ENCODE data around the gene NUDC. TPM values are rescaled to one million over a fixed set of nuclear protein-coding genes. Genes with fewer than 3 reads are reported as not detected.
A peak's percentile ranks its signal among the peaks of the same experiment; 100 is the strongest.

Gene NUDC
- total and polyA plus RNA-seq, 8 donors: 56.2 to 94.6 (median 70.8) TPM

DNA sequence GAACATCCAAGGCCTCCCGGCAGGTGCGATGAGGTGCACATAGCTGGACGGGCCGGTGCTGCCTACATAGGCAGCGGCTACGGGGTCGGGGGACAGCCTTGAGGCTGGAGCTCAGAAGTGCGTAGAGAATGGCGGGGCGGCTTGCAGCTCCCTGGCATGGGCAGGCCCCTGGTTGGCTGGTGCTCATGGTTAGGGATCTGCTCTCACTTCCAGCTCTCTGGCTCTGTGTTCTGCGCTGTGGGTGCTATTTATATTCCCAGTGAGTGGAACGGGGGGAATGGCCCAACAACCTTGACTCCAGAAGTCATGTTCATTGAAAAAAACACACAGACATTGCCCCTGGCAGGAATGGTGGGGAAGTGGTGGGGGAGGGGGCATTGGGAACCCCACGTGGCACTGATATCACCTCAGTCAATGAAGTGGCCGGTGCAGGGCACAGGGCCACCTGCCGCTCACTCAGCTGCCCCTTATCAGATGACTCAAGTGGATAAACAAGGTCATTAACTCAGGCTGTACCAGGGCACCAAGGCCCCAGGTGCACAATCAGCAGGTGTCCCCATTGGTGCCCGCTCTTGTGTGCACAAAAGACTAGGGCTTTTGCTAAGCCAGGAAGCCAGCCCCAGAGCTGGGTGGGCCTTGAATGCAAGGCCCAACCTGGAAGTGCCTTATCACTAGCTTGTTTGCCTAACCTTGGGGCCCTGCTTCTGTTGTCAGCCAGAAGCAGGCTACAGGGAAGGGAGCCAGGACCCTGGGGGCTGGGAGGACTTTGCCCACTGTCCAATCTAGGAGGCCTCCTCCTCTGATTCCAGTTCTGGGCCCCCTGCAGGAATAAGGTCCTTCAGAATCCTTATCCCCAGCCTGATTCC is 7.6 kb upstream of the NUDC start, which contains the start of gene NR0B2:
NR0B2 (minus strand) TSS at position 222 of the 866 bp plus-strand sequence; CDS start at position 187, 35 bp downstream.
- Histone ChIP-seq H3K27me3 (no peaks in the 10 kb centered on the region), H3K4me1 (no peaks in the 10 kb centered on the region), H3K9me3 (no peaks in the 10 kb centered on the region), H3K27ac (peak within 1 kb of the TSS; percentile 55 to 72), H3K4me3 (peak within 1 kb of the TSS; percentile 5 to 18), H3K36me3 (no peaks in the 10 kb centered on the region)
- TF ChIP-seq, protein P1, sequence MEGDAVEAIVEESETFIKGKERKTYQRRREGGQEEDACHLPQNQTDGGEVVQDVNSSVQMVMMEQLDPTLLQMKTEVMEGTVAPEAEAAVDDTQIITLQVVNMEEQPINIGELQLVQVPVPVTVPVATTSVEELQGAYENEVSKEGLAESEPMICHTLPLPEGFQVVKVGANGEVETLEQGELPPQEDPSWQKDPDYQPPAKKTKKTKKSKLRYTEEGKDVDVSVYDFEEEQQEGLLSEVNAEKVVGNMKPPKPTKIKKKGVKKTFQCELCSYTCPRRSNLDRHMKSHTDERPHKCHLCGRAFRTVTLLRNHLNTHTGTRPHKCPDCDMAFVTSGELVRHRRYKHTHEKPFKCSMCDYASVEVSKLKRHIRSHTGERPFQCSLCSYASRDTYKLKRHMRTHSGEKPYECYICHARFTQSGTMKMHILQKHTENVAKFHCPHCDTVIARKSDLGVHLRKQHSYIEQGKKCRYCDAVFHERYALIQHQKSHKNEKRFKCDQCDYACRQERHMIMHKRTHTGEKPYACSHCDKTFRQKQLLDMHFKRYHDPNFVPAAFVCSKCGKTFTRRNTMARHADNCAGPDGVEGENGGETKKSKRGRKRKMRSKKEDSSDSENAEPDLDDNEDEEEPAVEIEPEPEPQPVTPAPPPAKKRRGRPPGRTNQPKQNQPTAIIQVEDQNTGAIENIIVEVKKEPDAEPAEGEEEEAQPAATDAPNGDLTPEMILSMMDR (IDR thresholded peaks at IDR 0.05): no peak
- intact Hi-C loops (cut with DNase I): no loop called here
- ATAC-seq (peak; percentile 79), DNase-seq (peak; percentile 31 to 85 (median 83))

DNA sequence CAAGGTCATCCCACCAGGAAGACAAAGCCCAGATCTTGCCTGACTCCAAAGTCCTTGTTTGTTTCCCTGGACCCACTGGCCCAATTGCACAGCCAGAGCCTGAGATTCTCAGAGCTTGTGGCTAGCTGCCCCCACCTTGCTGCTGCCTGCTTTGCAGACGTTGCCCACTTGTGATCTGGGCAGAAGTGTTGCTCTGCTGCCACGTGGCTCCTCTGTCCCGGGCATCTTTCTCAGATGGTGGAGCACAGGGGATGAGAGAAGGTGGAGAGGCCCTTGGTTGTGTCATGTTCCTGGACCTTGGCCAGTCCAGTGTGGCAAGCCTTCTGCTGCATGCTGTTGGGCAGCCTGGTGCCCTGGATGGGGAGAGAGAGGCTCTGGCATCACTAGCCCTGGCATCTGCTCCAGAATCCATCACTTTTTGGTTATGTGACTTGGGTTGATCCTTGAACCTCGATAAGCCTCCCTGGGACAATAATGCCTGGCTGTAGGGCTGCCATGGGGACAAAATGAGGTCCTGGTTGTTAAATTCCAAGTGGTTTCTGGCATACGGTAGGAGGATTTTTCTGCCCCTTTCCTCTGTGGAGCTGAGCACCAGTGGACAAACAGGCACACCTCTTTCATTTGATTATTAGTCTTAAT is 6.2 kb upstream of the NUDC start:
- no peak overlapping the region for H3K27ac ChIP-seq
- TF ChIP-seq, protein P1 (IDR thresholded peaks at IDR 0.05): no peak
- intact Hi-C loops (cut with DNase I): no loop called here
- H3K27me3 ChIP-seq: no peaks in the 10 kb centered on the region
- H3K9me3 ChIP-seq: no peaks in the 10 kb centered on the region
- ATAC-seq (peak; percentile 5), DNase-seq (peak in 1 of 4 donors; percentile 70)
- H3K4me3 ChIP-seq: no peak overlapping the region
- H3K4me1 ChIP-seq: no peaks in the 10 kb centered on the region
- no peaks in the 10 kb centered on the region for H3K36me3 ChIP-seq

DNA sequence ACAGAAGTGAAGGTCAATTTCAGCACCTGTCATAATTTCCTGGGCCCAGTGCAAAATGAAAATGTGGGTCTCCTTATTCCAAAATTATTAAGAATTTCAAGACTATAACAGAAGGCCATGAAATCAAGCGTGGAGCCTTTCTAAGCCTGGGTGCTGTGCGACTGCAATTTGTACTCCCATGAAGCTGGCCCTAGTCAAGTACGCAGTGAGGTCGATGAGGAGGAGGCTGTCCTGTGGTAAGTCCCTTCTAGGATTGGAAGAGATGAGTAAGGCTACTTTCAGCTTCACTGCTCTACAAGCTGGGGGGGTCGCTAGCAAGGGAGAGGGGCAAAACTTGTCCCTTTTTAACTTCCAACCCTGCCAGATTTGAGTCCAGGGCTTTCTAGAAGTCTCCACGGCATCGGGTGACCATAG is 410 bp upstream of the NUDC start:
- H3K4me1 ChIP-seq: peaks cover 13 to 32% of the 10 kb centered on the region in 2 donors
- DNase-seq: no peak

DNA sequence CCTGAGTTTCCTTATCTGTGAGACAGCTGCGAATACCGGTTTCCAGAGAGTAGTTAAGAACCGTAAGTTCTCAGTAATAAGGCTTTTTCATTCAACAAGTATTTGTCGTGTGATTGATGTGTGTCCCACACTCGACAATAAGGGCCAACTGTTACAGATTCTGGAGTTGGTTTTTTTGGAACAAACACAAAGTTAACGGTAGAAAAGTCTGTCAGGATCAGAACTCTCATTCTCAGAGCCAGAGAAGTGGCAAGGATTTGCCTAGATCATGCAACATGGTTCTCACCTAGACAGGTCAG is 837 bp downstream of the NUDC start:
- Histone ChIP-seq H3K9me3 (no peaks in the 10 kb centered on the region), H3K4me3 (peak overlapping the region; percentile 98 to 100), H3K36me3 (peaks cover 3 to 41% of the 10 kb centered on the region in 2 donors), H3K27ac (peak overlapping the region; percentile 82 to 91), H3K27me3 (no peaks in the 10 kb centered on the region), H3K4me1 (peaks cover 13 to 32% of the 10 kb centered on the region in 2 donors)
- intact Hi-C loops (cut with DNase I): no loop called here
- ATAC-seq (no peak), DNase-seq (no peak)
- TF ChIP-seq, protein P1 (IDR thresholded peaks at IDR 0.05): no peak

More for the DNA sequence above, 410 bp upstream of the NUDC start:
- H3K36me3 ChIP-seq: peaks cover 3 to 29% of the 10 kb centered on the region in 2 donors
- TF ChIP-seq, protein P1 (IDR thresholded peaks at IDR 0.05): no peak
- peak; percentile 44 for ATAC-seq
- intact Hi-C loops (cut with DNase I): no loop called here
- H3K4me3 ChIP-seq: peak overlapping the region; percentile 98 to 100
- H3K27me3 ChIP-seq: no peaks in the 10 kb centered on the region
- H3K27ac ChIP-seq: peak overlapping the region; percentile 82 to 91
- H3K9me3 ChIP-seq: no peaks in the 10 kb centered on the region

DNA sequence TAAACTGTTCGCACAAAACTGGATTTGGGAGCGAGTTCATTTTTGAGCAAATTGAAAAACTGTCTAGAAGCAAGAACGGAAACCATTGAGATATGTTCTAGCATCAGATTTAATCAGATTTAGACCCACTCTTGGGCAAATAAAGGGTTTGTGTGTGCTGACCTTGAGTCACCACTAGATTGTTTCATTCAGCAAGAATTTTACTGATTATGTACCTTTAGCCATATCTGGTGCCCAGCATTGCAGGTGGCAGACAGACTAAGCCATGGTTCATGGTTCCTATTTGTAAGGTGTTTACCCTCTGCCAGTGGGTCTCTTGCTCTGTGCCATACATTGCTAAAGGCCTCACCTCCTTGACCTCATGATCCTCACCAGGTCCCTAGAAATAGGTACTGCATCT is 1.4 kb downstream of the NUDC start:
- TF ChIP-seq, protein P1 (IDR thresholded peaks at IDR 0.05): no peak
- no peak for ATAC-seq
- intact Hi-C loops (cut with DNase I): no loop called here
- peak overlapping the region; percentile 98 to 100 for H3K4me3 ChIP-seq
- peaks cover 3 to 46% of the 10 kb centered on the region in 2 donors for H3K36me3 ChIP-seq
- H3K27me3 ChIP-seq: no peaks in the 10 kb centered on the region
- no peak for DNase-seq
- H3K4me1 ChIP-seq: peaks cover 13 to 32% of the 10 kb centered on the region in 2 donors
- no peaks in the 10 kb centered on the region for H3K9me3 ChIP-seq
- H3K27ac ChIP-seq: no peak overlapping the region
